H1 (cell line): ENCODE measurements around the gene DTL. TPM values are rescaled to one million over a fixed set of nuclear protein-coding genes. Genes with fewer than 3 reads are reported as not detected.

Source experiments
- JUND ChIP-seq: IDR thresholded peaks from 2 replicates; pipeline ENCODE4 v1.6.1; 2011; ENCODE audit warnings: mild to moderate bottlenecking, improper control_type of control experiment, low read length
- RAD21 ChIP-seq, 2 experiments: IDR thresholded peaks in 1 of 2; conservative IDR thresholded peaks in 1 of 2; 2 replicates each; pipeline ENCODE4 v1.6.1; 2011; ENCODE audit warnings: low read depth in 2 of 2, low read length in 2 of 2, improper control_type of control experiment in 1 of 2, inconsistent platforms in 1 of 2, mild to moderate bottlenecking in 1 of 2, moderate library complexity in 1 of 2
- RBBP5 ChIP-seq: IDR thresholded peaks from 2 replicates; pipeline ENCODE4 v1.7.1; 2012; ENCODE audit warnings: low read depth, mild to moderate bottlenecking, inconsistent platforms, low read length, moderate library complexity, borderline replicate concordance
- SP2 ChIP-seq: IDR thresholded peaks from 2 replicates; pipeline ENCODE4 v1.6.1; 2012; ENCODE audit warnings: mild to moderate bottlenecking, low read length, inconsistent platforms
- polyA plus RNA-seq, 7 experiments: library from polyadenylated mRNA; depleted of rRNA in 3 of 7; stranded (reverse) in 5 of 7; unstranded in 2 of 7; fragments of >200 nt in 5 of 7; fragments of 200-250 nt in 2 of 7; gene quantifications; 1 replicate in 5 of 7; 2 replicates in 1 of 7; 4 replicates in 1 of 7; pipeline versions ENCODE4 v1.2.1 to v1.2.3, GENCODE V29; 2011 to 2013; ENCODE audit warnings: missing spikeins in 2 of 7, mixed read lengths in 2 of 7
- total RNA-seq: library from RNA; stranded (reverse); fragmentation: NEBNext Ultra II Directional; extraction: Animal tissue kit (Norgen Biotek cat#: 25700); gene quantifications from 2 replicates; pipeline ENCODE4 v1.2.1, GENCODE V29; 2021

Gene DTL
- total and polyA plus RNA-seq, 2 of the 8 experiments (the other 6 are each of a cell fraction or from before 2014, with no cell fraction given): 36.0 to 46.9 TPM

DNA sequence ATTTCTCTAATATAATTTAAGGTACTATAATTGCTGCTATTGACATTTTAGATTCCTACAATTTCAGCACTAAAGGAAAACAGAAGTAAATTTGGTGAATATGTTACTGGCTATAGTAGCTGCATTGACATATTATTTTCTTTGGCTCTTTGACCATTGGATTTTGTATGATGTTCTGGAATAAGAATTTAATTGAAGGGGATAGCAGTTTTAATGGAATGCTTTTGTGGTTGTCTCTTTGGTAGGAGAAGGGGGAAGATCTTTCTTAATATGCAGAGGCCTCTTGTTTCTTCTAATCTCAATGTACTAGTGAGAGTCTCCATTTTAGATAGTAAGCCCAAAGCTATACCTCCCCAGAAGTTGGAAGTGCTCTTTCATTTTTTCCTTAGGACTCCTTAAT lies 6.9 kb downstream of the DTL start (continued):
- TF ChIP-seq RAD21 (IDR thresholded peaks at IDR 0.05 in 1 of 2, conservative IDR thresholded peaks at IDR 0.05 in 1 of 2; ENCODE audit: low read depth in 2 of 2, low read length in 2 of 2) (no peak), RBBP5 (no peak), JUND (no peak), SP2 (no peak)
